CD4-positive, CD25-positive, alpha-beta regulatory T cell (primary cell): Measurements from ENCODE around the gene ATP8A2. TPM values are rescaled to one million over a fixed set of nuclear protein-coding genes. Genes with fewer than 3 reads are reported as not detected.

Experiments used
- ATAC-seq, 2 donors: fragments of 150-1000 bp; cut with Tn5 transposase; one replicate each; pipeline ENCODE4 v1.10.0; 2021; ENCODE audit warnings: low read depth in 2 of 2, moderate number of reproducible peaks in 2 of 2, moderate library complexity in 1 of 2
- DNase-seq, 3 donors: peaks; one replicate each; pipeline versions ENCODE4 v3.0.0 to v3.0.0-alpha.2; 2012 to 2022; ENCODE audit warnings: mixed read lengths in 1 of 3
- H3K27ac ChIP-seq: one replicate; pipeline ENCODE4 v1.7.0; 2013; ENCODE audit warnings: mild to moderate bottlenecking, low read length; ENCODE audit not compliant: insufficient read depth, poor library complexity, severe bottlenecking
- H3K27me3 ChIP-seq: one replicate; pipeline ENCODE4 v1.7.0; 2013; ENCODE audit warnings: low read length; ENCODE audit not compliant: control insufficient read depth, insufficient read depth
- H3K36me3 ChIP-seq: one replicate; pipeline ENCODE4 v1.7.0; 2013; ENCODE audit warnings: mild to moderate bottlenecking, low read length, moderate library complexity; ENCODE audit not compliant: control insufficient read depth, insufficient read depth
- H3K4me1 ChIP-seq: 2 replicates; pipeline ENCODE4 v1.7.0; 2013; ENCODE audit warnings: mild to moderate bottlenecking, low read length; ENCODE audit not compliant: insufficient read depth, control insufficient read depth, poor library complexity, severe bottlenecking
- H3K4me3 ChIP-seq: one replicate; pipeline ENCODE4 v1.7.0; 2013; ENCODE audit warnings: low read depth, mild to moderate bottlenecking, low read length, moderate library complexity
- H3K9me3 ChIP-seq, 2 experiments: 1 replicate in 1 of 2; 2 replicates in 1 of 2; pipeline ENCODE4 v1.7.0; 2013; ENCODE audit warnings: low read length in 2 of 2, mild to moderate bottlenecking in 1 of 2, moderate library complexity in 1 of 2; ENCODE audit not compliant: control insufficient read depth in 2 of 2
- H3K27ac Mint-ChIP-seq, 3 donors: one replicate each; pipeline ENCODE4 v1.8.0; 2020 to 2022; ENCODE audit warnings: mild to moderate bottlenecking in 3 of 3, mixed read lengths in 3 of 3, moderate library complexity in 2 of 3
- H3K27me3 Mint-ChIP-seq: one replicate; pipeline ENCODE4 v1.8.0; 2022; ENCODE audit warnings: mild to moderate bottlenecking, mixed read lengths
- H3K36me3 Mint-ChIP-seq: one replicate; pipeline ENCODE4 v1.8.0; 2020; ENCODE audit warnings: mixed read lengths
- H3K4me1 Mint-ChIP-seq, 4 donors: one replicate each; pipeline ENCODE4 v1.8.0; 2020 to 2022; ENCODE audit warnings: mixed read lengths in 4 of 4, mild to moderate bottlenecking in 1 of 4
- H3K4me3 Mint-ChIP-seq, 4 donors: one replicate each; pipeline ENCODE4 v1.8.0; 2020 to 2022; ENCODE audit warnings: mild to moderate bottlenecking in 4 of 4, mixed read lengths in 4 of 4, moderate library complexity in 3 of 4
- H3K9me3 Mint-ChIP-seq, 7 donors: one replicate each; pipeline ENCODE4 v1.8.0; 2020 to 2022; ENCODE audit warnings: mixed read lengths in 7 of 7, mild to moderate bottlenecking in 3 of 7, moderate library complexity in 2 of 7
- polyA plus RNA-seq, 4 donors: library from polyadenylated mRNA; unstranded; fragments of 300-500 nt; fragmentation: Illumina TruSeq; gene quantifications; one replicate each; pipeline ENCODE4 v1.2.3, GENCODE V29; 2021
- total RNA-seq: library from RNA; stranded (reverse); gene quantifications from one replicate; pipeline ENCODE4 v1.2.3, GENCODE V29; 2022

The ATP8A2 gene
- total and polyA plus RNA-seq, 5 donors from 2014 or later: 0.29 to 0.68 (median 0.55) TPM

DNA sequence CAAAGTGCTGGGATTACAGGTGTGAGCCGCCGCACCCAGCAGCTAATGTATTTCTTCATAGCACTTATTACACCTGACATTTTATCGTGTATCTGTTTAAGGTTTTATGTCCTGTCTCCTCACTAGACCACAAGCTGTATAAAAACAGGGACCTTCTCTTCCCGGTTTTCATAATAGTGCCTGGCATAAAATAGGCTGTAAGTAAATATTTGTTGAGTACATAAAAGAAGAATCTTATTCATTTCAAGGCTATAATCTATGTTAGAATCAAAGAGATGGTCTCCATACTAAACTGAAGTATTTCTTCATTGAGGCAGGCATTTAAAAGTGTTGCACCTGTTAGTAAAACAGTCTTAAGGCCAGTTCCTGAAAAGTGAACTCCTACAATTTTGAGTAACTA is 486.1 kb downstream of the ATP8A2 start:
- Mint-ChIP-seq H3K27ac (peak overlapping the region in 1 of 3 donors; percentile 44), H3K27me3 (peaks cover 22% of the 10 kb centered on the region), H3K4me1 (no peaks in the 10 kb centered on the region), H3K36me3 (no peaks in the 10 kb centered on the region), H3K9me3 (no peaks in the 10 kb centered on the region), H3K4me3 (no peak overlapping the region)
- H3K4me3 ChIP-seq: no peak overlapping the region
- H3K36me3 ChIP-seq: no peaks in the 10 kb centered on the region
- no peak for ATAC-seq
- DNase-seq: no peak
- no peaks in the 10 kb centered on the region for H3K4me1 ChIP-seq
- H3K27me3 ChIP-seq: no peaks in the 10 kb centered on the region
- no peaks in the 10 kb centered on the region for H3K9me3 ChIP-seq
- no peak overlapping the region for H3K27ac ChIP-seq

GRCh38 chr13:25859528-25859927 is 487.8 kb downstream of the ATP8A2 start:
- peaks cover 14% of the 10 kb centered on the region for H3K27me3 Mint-ChIP-seq
- no peaks in the 10 kb centered on the region for H3K9me3 ChIP-seq

GRCh38 chr13:25860265-25860664 is 488.5 kb downstream of the ATP8A2 start:
- Histone ChIP-seq H3K27ac (no peak overlapping the region), H3K9me3 (no peaks in the 10 kb centered on the region), H3K4me3 (no peak overlapping the region), H3K4me1 (no peaks in the 10 kb centered on the region), H3K36me3 (no peaks in the 10 kb centered on the region), H3K27me3 (peaks cover 4% of the 10 kb centered on the region)
- ATAC-seq (no peak), DNase-seq (no peak)
- Mint-ChIP-seq H3K27me3 (peaks cover 21% of the 10 kb centered on the region), H3K4me3 (no peak overlapping the region), H3K36me3 (no peaks in the 10 kb centered on the region), H3K4me1 (no peaks in the 10 kb centered on the region), H3K9me3 (peaks cover 0 to 1% (median 0%) of the 10 kb centered on the region in 7 donors), H3K27ac (no peak overlapping the region)

More at GRCh38 chr13:25859528-25859927, 487.8 kb downstream of the ATP8A2 start:
- Histone ChIP-seq H3K27me3 (peaks cover 2% of the 10 kb centered on the region), H3K4me3 (no peak overlapping the region), H3K4me1 (no peaks in the 10 kb centered on the region), H3K27ac (no peak overlapping the region), H3K36me3 (no peaks in the 10 kb centered on the region)
- DNase-seq (no peak), ATAC-seq (no peak)
- Mint-ChIP-seq H3K9me3 (peaks cover 0 to 1% (median 0%) of the 10 kb centered on the region in 7 donors), H3K4me1 (no peaks in the 10 kb centered on the region), H3K36me3 (no peaks in the 10 kb centered on the region), H3K4me3 (no peak overlapping the region), H3K27ac (no peak overlapping the region)

DNA sequence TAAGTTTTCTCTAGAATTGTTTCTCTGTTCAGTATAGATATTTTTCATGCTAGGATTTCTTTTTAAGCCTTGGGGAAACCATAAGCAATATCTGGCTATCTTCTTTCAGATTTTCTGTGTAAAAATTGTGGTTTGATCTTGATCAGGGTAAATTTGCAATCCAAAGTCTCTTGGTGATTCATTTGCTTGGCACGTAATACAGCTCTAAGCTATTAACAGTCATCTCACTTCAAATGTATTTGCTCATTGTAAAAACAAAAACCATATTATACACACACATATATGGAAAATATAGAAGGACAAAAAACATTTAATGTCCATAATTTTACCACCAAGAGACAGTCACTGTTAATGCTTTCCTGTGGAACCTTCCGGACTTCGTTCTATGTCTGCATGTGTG is 489.1 kb downstream of the ATP8A2 start:
- ATAC-seq (no peak), DNase-seq (no peak)
- no peaks in the 10 kb centered on the region for H3K36me3 ChIP-seq
- Mint-ChIP-seq H3K9me3 (peaks cover 0 to 1% (median 0%) of the 10 kb centered on the region in 7 donors), H3K4me3 (no peak overlapping the region), H3K27me3 (peaks cover 19% of the 10 kb centered on the region), H3K4me1 (no peaks in the 10 kb centered on the region), H3K36me3 (no peaks in the 10 kb centered on the region), H3K27ac (no peak overlapping the region)
- peaks cover 4% of the 10 kb centered on the region for H3K27me3 ChIP-seq
- H3K4me3 ChIP-seq: no peak overlapping the region
- H3K27ac ChIP-seq: no peak overlapping the region
- H3K9me3 ChIP-seq: no peaks in the 10 kb centered on the region
- no peaks in the 10 kb centered on the region for H3K4me1 ChIP-seq

- Histone ChIP-seq H3K27me3 (peaks cover 4% of the 10 kb centered on the region), H3K36me3 (no peaks in the 10 kb centered on the region), H3K27ac (no peak overlapping the region), H3K9me3 (no peaks in the 10 kb centered on the region), H3K4me1 (no peaks in the 10 kb centered on the region), H3K4me3 (no peak overlapping the region)
- Mint-ChIP-seq H3K36me3 (no peaks in the 10 kb centered on the region), H3K4me3 (no peak overlapping the region), H3K4me1 (peaks cover 0 to under 1% (median 0%) of the 10 kb centered on the region in 4 donors), H3K27me3 (peaks cover 20% of the 10 kb centered on the region), H3K27ac (no peak overlapping the region), H3K9me3 (peaks cover 0 to 1% (median 0%) of the 10 kb centered on the region in 7 donors)
- ATAC-seq: no peak
- no peak for DNase-seq
Observed at GRCh38 chr13:25862156-25862555, 490.4 kb downstream of the ATP8A2 start.

- ATAC-seq (no peak), DNase-seq (no peak)
- Mint-ChIP-seq H3K27ac (no peak overlapping the region), H3K9me3 (peaks cover 0 to 1% (median 0%) of the 10 kb centered on the region in 7 donors), H3K4me3 (no peak overlapping the region), H3K36me3 (no peaks in the 10 kb centered on the region), H3K27me3 (peaks cover 17% of the 10 kb centered on the region), H3K4me1 (peaks cover 0 to 7% (median 0%) of the 10 kb centered on the region in 4 donors)
- Histone ChIP-seq H3K4me3 (no peak overlapping the region), H3K9me3 (no peaks in the 10 kb centered on the region), H3K27me3 (peaks cover 4% of the 10 kb centered on the region), H3K4me1 (no peaks in the 10 kb centered on the region), H3K36me3 (no peaks in the 10 kb centered on the region), H3K27ac (no peak overlapping the region)
Observed at GRCh38 chr13:25864116-25864515, 492.3 kb downstream of the ATP8A2 start.

- no peak overlapping the region for H3K27ac ChIP-seq
- no peak for DNase-seq
- Mint-ChIP-seq H3K9me3 (peaks cover 0 to 1% (median 0%) of the 10 kb centered on the region in 7 donors), H3K27ac (no peak overlapping the region), H3K4me3 (no peak overlapping the region), H3K27me3 (peaks cover 17% of the 10 kb centered on the region), H3K4me1 (peaks cover 0 to 7% (median 0%) of the 10 kb centered on the region in 4 donors), H3K36me3 (no peaks in the 10 kb centered on the region)
- H3K4me3 ChIP-seq: no peak overlapping the region
- H3K27me3 ChIP-seq: peaks cover 4% of the 10 kb centered on the region
- no peaks in the 10 kb centered on the region for H3K36me3 ChIP-seq
- H3K4me1 ChIP-seq: no peaks in the 10 kb centered on the region
- no peak for ATAC-seq
- H3K9me3 ChIP-seq: no peaks in the 10 kb centered on the region
Observed at GRCh38 chr13:25864936-25865335, 493.2 kb downstream of the ATP8A2 start.

GRCh38 chr13:25865391-25865790 is 493.6 kb downstream of the ATP8A2 start:
- Histone ChIP-seq H3K27ac (no peak overlapping the region), H3K4me1 (no peaks in the 10 kb centered on the region), H3K4me3 (no peak overlapping the region), H3K27me3 (peaks cover 4% of the 10 kb centered on the region), H3K36me3 (no peaks in the 10 kb centered on the region), H3K9me3 (no peaks in the 10 kb centered on the region)
- Mint-ChIP-seq H3K4me1 (peaks cover 0 to 7% (median 0%) of the 10 kb centered on the region in 4 donors), H3K27ac (no peak overlapping the region), H3K27me3 (peaks cover 17% of the 10 kb centered on the region), H3K36me3 (no peaks in the 10 kb centered on the region), H3K9me3 (peaks cover 0 to 1% (median 0%) of the 10 kb centered on the region in 7 donors), H3K4me3 (no peak overlapping the region)
- no peak for DNase-seq
- no peak for ATAC-seq
